Spinal cord (tissue), 10 donors: ENCODE measurements around the gene SERPINA3. TPM values are rescaled to one million over a fixed set of nuclear protein-coding genes. Genes with fewer than 3 reads are reported as not detected.
"Not testable (repeated sequence)": the region's sequence is repeated elsewhere in the genome, so short reads cannot be mapped to it uniquely, and the experiment has no call there.

Source experiments
- DNase-seq, 6 donors: peaks; one replicate each; pipeline versions ENCODE4 v3.0.0 to v3.0.0-alpha.2; 2013 to 2015; ENCODE audit warnings: low spot score in 6 of 6, low read depth in 4 of 6
- H3K27ac ChIP-seq: one replicate; pipeline ENCODE4 v1.5.1; 2013; ENCODE audit warnings: low read depth, low read length, control low read depth
- H3K27me3 ChIP-seq: one replicate; pipeline ENCODE4 v1.6.1; 2013; ENCODE audit warnings: low read length; ENCODE audit not compliant: control insufficient read depth, insufficient read depth
- H3K36me3 ChIP-seq: one replicate; pipeline ENCODE4 v1.6.1; 2013; ENCODE audit warnings: low read length; ENCODE audit not compliant: control insufficient read depth, insufficient read depth
- H3K4me1 ChIP-seq: one replicate; pipeline ENCODE4 v1.6.1; 2013; ENCODE audit warnings: low read length; ENCODE audit not compliant: control insufficient read depth, insufficient read depth
- H3K4me3 ChIP-seq: one replicate; pipeline ENCODE4 v1.5.1; 2013; ENCODE audit warnings: low read depth, low read length, control low read depth
- H3K9me3 ChIP-seq: one replicate; pipeline ENCODE4 v1.6.1; 2013; ENCODE audit warnings: low read length; ENCODE audit not compliant: control insufficient read depth, insufficient read depth
- WGBS: methylation state at CpG from one replicate; pipeline ENCODE4 v1.1.5; 2013; ENCODE audit warnings: missing lambda C conversion rate; ENCODE audit not compliant: insufficient coverage; 5-methylcytosine and 5-hydroxymethylcytosine counted together
- polyA plus RNA-seq, 2 donors: library from polyadenylated mRNA; unstranded; fragments of 120-200 nt; gene quantifications; one replicate each; pipeline ENCODE4 v1.2.1, GENCODE V29; 2013; ENCODE audit not compliant: insufficient read length in 2 of 2
- total RNA-seq, 2 donors: library from RNA; depleted of rRNA in 1 of 2; stranded (reverse); fragments of 120-200 nt in 1 of 2; fragments of >200 nt in 1 of 2; gene quantifications; one replicate each; pipeline versions ENCODE4 v1.2.3 to v1.2.4, GENCODE V29; 2013 to 2014
- donor health status: healthy.

SERPINA3 gene
- total and polyA plus RNA-seq, 4 donors = 0.78 to 3.0 (median 1.2) TPM

- H3K4me1 ChIP-seq = no peaks in the 10 kb centered on the region
- H3K4me3 ChIP-seq = no peak overlapping the region
- no peaks in the 10 kb centered on the region for H3K9me3 ChIP-seq
- no peaks in the 10 kb centered on the region for H3K36me3 ChIP-seq
- WGBS = 92% methylated on average over 5 of the region's 5 CpGs
- no peak for DNase-seq
- no peak overlapping the region for H3K27ac ChIP-seq
- no peaks in the 10 kb centered on the region for H3K27me3 ChIP-seq
Measured at GRCh38 chr14:94628578-94628977, 16.4 kb downstream of the SERPINA3 start.

- Histone ChIP-seq H3K27ac (no peak overlapping the region), H3K4me1 (no peaks in the 10 kb centered on the region), H3K27me3 (no peaks in the 10 kb centered on the region), H3K36me3 (no peaks in the 10 kb centered on the region), H3K9me3 (no peaks in the 10 kb centered on the region), H3K4me3 (no peak overlapping the region)
- WGBS = 72% methylated on average over 2 of the region's 4 CpGs
- DNase-seq = no peak
Measured at GRCh38 chr14:94630396-94630795, 18.2 kb downstream of the SERPINA3 start.

DNA sequence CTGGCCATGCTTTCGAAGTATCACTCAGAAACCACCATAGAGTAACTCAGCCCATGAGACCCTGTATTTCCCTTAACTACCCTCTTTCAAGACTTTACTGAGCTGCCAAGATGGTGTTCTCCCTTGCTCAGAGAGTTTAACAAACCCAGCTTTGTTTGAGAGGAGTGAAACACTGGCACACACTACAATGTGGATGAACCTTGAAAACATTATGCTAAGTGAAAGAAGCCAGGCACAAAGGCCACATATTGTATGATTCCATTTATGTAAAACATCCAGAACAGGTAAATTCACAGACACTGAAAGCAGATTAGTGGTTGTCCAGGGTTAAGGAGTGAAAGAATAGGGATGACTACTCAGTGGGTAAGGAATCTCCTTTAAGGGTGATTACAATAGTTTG is 18.9 kb downstream of the SERPINA3 start:
- Histone ChIP-seq H3K27me3 (no peaks in the 10 kb centered on the region), H3K27ac (no peak overlapping the region), H3K9me3 (no peaks in the 10 kb centered on the region)

DNA sequence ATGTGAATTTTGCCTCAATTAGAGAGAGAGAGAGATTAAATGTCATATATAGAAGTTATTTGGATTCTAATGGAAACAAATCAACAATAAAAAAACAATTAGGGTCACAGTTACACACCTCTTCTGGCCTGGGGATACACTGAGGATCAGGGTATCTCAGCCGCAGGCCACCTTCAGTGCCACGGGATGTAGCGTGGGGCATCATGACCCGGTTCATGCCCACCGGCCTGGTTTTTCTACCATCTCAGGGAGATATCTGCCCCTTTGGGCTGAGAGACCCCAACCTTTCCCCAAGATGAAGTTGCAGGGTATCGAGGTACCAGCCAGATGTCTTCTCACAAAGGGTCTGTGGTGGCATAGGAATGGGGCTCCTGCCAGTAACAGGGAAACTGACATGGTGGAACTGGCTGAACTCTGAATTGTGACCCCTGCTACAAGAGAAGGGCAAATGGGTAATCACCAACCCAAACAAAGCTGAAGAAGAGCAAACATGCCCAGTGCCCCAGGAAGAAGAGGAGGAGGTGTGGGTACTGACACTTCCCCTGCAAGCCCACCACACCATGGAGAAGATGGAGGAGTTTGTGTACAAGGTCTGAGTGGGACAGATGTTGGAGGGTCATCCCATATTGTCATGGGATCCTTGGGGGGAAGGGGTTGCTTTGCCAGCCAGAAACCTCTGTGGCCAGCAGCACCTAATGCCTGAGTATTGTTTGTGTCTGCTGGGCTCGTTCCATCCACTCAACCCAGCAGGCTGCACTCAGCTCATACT is 19.5 kb downstream of the SERPINA3 start:
- no peaks in the 10 kb centered on the region for H3K36me3 ChIP-seq
- no peak overlapping the region for H3K27ac ChIP-seq
- no peaks in the 10 kb centered on the region for H3K4me1 ChIP-seq
- H3K27me3 ChIP-seq = no peaks in the 10 kb centered on the region
- no peak overlapping the region for H3K4me3 ChIP-seq
- no peaks in the 10 kb centered on the region for H3K9me3 ChIP-seq
- WGBS = 88% methylated on average over 7 of the region's 7 CpGs
- DNase-seq = no peak

More for the DNA sequence above, 18.9 kb downstream of the SERPINA3 start:
- H3K4me1 ChIP-seq = no peaks in the 10 kb centered on the region
- H3K36me3 ChIP-seq = no peaks in the 10 kb centered on the region
- no peak for DNase-seq
- 92% methylated on average over 1 of the region's 1 CpG for WGBS
- no peak overlapping the region for H3K4me3 ChIP-seq

- 89% methylated on average over 4 of the region's 4 CpGs for WGBS
- H3K4me1 ChIP-seq = no peaks in the 10 kb centered on the region
- DNase-seq = no peak
- H3K4me3 ChIP-seq = no peak overlapping the region
- no peaks in the 10 kb centered on the region for H3K9me3 ChIP-seq
- H3K36me3 ChIP-seq = no peaks in the 10 kb centered on the region
- no peaks in the 10 kb centered on the region for H3K27me3 ChIP-seq
- no peak overlapping the region for H3K27ac ChIP-seq
Measured at GRCh38 chr14:94632305-94632590, 20.1 kb downstream of the SERPINA3 start.

DNA sequence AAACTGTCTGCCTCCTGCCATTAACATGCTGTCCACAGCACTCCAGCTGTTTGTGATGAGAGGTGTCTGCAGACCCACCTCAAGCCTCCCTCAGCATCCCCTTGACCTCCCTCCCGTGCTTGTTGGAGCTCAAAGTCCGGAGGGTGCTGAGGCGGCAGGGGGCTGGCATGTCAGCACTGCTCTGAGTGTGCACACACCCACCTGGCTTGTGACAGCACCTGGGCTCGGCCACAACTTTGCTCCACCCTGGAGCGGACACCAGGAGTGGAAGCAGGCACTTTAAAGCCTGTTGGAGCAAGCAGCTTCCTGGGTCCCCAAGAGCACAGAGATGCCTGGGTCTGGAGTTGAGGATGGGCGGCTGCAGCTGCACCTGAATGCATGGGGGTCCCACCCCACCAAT is 20.9 kb downstream of the SERPINA3 start:
- Histone ChIP-seq H3K4me3 (no peak overlapping the region), H3K27ac (no peak overlapping the region), H3K9me3 (no peaks in the 10 kb centered on the region), H3K36me3 (no peaks in the 10 kb centered on the region), H3K4me1 (no peaks in the 10 kb centered on the region), H3K27me3 (no peaks in the 10 kb centered on the region)
- no peak for DNase-seq
- WGBS = 89% methylated on average over 5 of the region's 6 CpGs

DNA sequence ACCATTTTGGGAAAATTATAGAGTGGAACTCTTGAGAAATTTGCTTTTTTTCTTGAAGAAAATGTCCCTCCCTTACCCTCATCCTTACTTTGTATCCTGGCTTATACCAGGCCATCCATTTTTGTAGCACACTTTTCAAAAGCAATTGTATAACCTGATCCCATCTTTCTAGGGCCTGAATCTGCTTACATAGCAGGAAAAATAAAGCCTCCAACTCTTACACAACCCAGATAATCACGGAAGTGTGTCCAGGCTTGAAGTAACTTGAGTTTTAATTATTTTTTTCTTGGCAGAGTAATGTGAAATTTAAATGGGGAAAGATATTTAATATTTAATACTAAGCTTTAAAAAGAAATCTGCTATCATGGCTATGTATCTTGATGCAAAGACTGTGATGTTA is 23.0 kb downstream of the SERPINA3 start:
- DNase-seq = no peak
- H3K9me3 ChIP-seq = no peaks in the 10 kb centered on the region
- H3K36me3 ChIP-seq = no peaks in the 10 kb centered on the region
- no peaks in the 10 kb centered on the region for H3K4me1 ChIP-seq
- no peak overlapping the region for H3K27ac ChIP-seq
- H3K27me3 ChIP-seq = no peaks in the 10 kb centered on the region
- no CpG with 5 or more reads among the region's 1 CpG for WGBS
- H3K4me3 ChIP-seq = no peak overlapping the region

DNA sequence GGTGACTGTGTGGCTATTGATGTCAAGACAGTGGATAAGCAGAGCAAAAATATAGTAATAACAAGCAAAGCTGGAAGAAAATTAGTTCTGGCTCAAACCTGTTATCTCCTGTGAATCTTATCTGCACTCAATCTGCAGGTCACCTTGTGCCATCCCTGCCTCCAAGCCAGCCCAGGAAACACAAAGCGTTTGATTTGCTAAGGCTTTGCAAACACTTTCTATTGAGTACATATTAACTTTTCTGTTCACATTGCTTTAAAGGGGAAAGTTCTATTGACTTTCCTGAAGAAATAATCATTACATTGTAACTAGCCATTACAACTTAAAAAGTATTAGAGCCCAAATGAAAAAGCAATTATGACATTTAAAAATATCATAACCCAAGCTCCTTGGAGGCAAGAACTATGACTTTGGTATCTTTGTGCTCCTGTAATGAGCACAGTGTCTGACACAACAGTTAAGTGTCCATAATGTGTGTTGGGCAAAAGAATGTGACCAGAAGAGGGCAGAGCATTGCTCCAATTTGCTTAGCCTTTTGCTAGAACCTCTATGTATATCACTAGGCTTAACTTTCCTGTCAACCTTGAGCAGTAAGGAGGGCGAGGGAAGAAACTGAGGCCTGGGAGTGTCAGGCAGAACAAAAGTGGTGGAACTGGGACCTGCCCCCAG is 24.7 kb downstream of the SERPINA3 start:
- no peak for DNase-seq
- Histone ChIP-seq H3K27ac (no peak overlapping the region), H3K36me3 (no peaks in the 10 kb centered on the region), H3K4me3 (no peak overlapping the region), H3K27me3 (no peaks in the 10 kb centered on the region), H3K9me3 (no peaks in the 10 kb centered on the region), H3K4me1 (no peaks in the 10 kb centered on the region)
- WGBS = no CpG with 5 or more reads among the region's 2 CpGs

DNA sequence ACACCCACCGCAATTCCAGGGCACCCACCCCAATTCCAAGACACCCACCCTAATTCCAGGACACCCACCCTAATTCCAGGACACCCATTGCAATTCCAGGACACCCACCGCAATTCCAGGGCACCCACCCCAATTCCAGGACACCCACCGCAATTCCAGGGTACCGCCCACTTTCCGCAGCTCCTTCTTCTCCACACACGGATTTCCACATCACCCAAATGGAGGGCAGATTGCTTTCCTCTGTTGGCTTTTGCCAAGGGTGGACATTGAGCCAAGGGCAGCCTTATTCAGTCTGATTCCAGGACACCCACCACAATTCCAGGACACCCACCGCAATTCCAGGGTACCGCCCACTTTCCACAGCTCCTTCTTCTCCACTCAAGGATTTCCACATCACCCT is 25.6 kb downstream of the SERPINA3 start:
- not testable (repeated sequence) for H3K27me3 ChIP-seq, H3K9me3 ChIP-seq, H3K4me3 ChIP-seq, DNase-seq, H3K27ac ChIP-seq, H3K4me1 ChIP-seq, H3K36me3 ChIP-seq
- 90% methylated on average over 7 of the region's 8 CpGs for WGBS

DNA sequence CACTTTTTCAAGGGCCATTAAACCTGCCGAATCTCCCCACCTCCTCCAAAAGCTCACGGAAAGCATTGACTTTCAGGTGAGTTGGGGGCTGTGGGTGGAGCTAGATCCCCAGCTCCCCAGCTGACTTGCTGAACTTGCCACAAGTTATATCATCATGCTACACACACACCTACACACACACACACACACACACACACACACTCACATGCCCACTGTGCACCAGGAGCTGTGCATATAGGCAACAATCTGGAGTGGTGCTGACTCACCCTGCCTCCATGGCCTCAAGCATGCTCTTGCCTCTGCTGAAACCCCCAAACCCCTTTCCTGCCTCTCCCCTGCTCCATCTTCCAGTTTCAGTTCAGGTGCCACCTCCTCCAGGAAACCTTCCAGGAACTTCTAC is 26.1 kb downstream of the SERPINA3 start:
- WGBS = 100% methylated on average over 1 of the region's 2 CpGs
- Histone ChIP-seq H3K27me3 (no peaks in the 10 kb centered on the region), H3K36me3 (no peaks in the 10 kb centered on the region), H3K4me3 (no peak overlapping the region), H3K27ac (no peak overlapping the region), H3K9me3 (no peaks in the 10 kb centered on the region), H3K4me1 (no peaks in the 10 kb centered on the region)
- no peak for DNase-seq
